Measurements from ENCODE around the gene UTP20. TPM values are rescaled to one million over a fixed set of nuclear protein-coding genes. Genes with fewer than 3 reads are reported as not detected.

Gene UTP20
- total and polyA plus RNA-seq, 2 donors (not counting 1 experiment from before 2014, with no cell fraction given): 3.0 to 19.7 TPM

DNA sequence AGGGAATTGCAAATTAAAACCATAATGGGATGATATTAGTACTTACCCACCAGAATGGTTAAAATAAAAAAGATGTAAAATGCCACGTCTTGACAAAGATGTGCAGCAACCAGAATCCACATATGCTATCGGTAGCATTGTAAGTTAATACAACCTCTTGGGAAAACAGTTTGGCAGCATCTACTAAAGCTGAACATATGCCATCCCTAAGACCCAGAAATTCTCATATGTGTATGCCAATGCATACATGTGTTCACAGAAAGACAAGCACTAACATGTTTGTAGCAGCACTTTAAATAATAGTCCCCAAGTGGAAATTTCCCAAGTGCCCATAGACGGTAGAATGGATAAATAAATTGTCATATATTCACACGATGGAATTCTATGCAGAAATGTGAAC is 41.6 kb upstream of the UTP20 start:
- no peak for TF ChIP-seq EZH2 (IDR thresholded peaks at IDR 0.05; ENCODE audit: borderline replicate concordance, insufficient read depth, low read depth, low read length, poor library complexity, severe bottlenecking)
- TF ChIP-seq, protein P1, sequence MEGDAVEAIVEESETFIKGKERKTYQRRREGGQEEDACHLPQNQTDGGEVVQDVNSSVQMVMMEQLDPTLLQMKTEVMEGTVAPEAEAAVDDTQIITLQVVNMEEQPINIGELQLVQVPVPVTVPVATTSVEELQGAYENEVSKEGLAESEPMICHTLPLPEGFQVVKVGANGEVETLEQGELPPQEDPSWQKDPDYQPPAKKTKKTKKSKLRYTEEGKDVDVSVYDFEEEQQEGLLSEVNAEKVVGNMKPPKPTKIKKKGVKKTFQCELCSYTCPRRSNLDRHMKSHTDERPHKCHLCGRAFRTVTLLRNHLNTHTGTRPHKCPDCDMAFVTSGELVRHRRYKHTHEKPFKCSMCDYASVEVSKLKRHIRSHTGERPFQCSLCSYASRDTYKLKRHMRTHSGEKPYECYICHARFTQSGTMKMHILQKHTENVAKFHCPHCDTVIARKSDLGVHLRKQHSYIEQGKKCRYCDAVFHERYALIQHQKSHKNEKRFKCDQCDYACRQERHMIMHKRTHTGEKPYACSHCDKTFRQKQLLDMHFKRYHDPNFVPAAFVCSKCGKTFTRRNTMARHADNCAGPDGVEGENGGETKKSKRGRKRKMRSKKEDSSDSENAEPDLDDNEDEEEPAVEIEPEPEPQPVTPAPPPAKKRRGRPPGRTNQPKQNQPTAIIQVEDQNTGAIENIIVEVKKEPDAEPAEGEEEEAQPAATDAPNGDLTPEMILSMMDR (IDR thresholded peaks at IDR 0.05): no peak
- ATAC-seq (ENCODE audit: low read depth) (no peak), DNase-seq (no peak)
- Histone ChIP-seq H3K9me3 (ENCODE audit: control extremely low read depth in 1 of 3, control insufficient read depth in 2 of 3, insufficient read depth in 1 of 3, low read length in 2 of 3) (peaks cover 0 to 15% (median 13%) of the 10 kb centered on the region in 3 donors), H3K79me2 (ENCODE audit: control insufficient read depth, insufficient read depth, low read length) (no peaks in the 10 kb centered on the region), H3K27me3 (replicated peaks in 1 of 4; ENCODE audit: control extremely low read depth in 1 of 4, control insufficient read depth in 3 of 4, insufficient read depth in 4 of 4, low read length in 3 of 4) (peaks cover 0 to 3% (median under 1%) of the 10 kb centered on the region in 4 experiments), H3K27ac (ENCODE audit: low read length in 2 of 2) (no peak overlapping the region), H3K36me3 (replicated peaks in 1 of 2; ENCODE audit: control extremely low read depth in 1 of 2, control insufficient read depth in 1 of 2, extremely low read depth in 1 of 2, insufficient read depth in 2 of 2, low read length in 1 of 2) (no peaks in the 10 kb centered on the region), H2AFZ (ENCODE audit: insufficient read depth, low read depth, low read length, poor library complexity, severe bottlenecking) (no peak overlapping the region), H3K4me3 (ENCODE audit: control extremely low read depth in 1 of 5, extremely low read depth in 1 of 5, insufficient read depth in 1 of 5, low read depth in 2 of 5, low read length in 4 of 5) (no peak overlapping the region), H3K9ac (ENCODE audit: low read length) (no peak overlapping the region), H3K4me1 (ENCODE audit: control insufficient read depth in 2 of 2, insufficient read depth in 2 of 2, low read length in 2 of 2) (no peaks in the 10 kb centered on the region), H3K4me2 (replicated peaks; ENCODE audit: low read depth, low read length, poor library complexity, severe bottlenecking) (no peak overlapping the region), H4K20me1 (ENCODE audit: control insufficient read depth, insufficient read depth, low read length, poor library complexity, severe bottlenecking) (no peaks in the 10 kb centered on the region)
- H3K27me3 Mint-ChIP-seq: peaks cover 8% of the 10 kb centered on the region
- POLR2A ChIA-PET: no interaction called here
- CTCF ChIA-PET: no interaction called here
- no peaks in the 10 kb centered on the region for H3K9me3 Mint-ChIP-seq (ENCODE audit: insufficient read depth)
- no peak overlapping the region for H3K27ac Mint-ChIP-seq
- H3K4me1 Mint-ChIP-seq: no peaks in the 10 kb centered on the region
- intact Hi-C loops (cut with micrococcal nuclease): no loop called here
- no peak overlapping the region for H3K4me3 Mint-ChIP-seq
- WGBS (ENCODE audit: insufficient coverage): 100% methylated on average over 1 of the region's 4 CpGs

DNA sequence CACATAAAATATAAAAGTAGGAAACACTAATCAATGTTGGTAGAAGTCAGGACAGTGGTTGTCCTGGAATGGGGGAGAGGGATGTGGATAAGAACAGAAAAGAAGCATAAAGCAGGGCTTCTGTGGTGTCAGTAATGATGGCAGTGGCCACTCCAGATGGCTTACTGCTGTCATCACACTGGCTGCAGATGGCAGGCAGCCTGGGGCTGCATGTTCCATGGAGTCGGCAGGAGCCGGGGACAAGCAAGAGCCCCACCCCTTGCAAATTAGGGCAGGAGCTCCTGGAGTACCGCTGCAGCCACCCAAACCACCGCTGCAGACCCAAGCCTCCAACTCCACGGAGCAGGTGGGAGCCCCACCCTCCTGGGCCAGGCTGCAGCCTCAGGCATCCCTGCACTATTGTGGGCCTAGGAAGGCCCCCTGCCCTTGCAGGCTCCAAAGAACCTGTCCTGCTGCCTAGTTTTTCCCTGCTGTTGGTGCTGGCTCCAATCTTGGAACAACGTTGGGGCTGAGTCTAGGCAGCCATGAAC is 41.0 kb upstream of the UTP20 start:
- peaks cover 0 to 3% (median 0%) of the 10 kb centered on the region in 4 experiments for H3K27me3 ChIP-seq (replicated peaks in 1 of 4; ENCODE audit: control extremely low read depth in 1 of 4, control insufficient read depth in 3 of 4, insufficient read depth in 4 of 4, low read length in 3 of 4)
- CTCF ChIA-PET: no interaction called here
- no peaks in the 10 kb centered on the region for H4K20me1 ChIP-seq (ENCODE audit: control insufficient read depth, insufficient read depth, low read length, poor library complexity, severe bottlenecking)
- Mint-ChIP-seq H3K27me3 (peaks cover 8% of the 10 kb centered on the region), H3K9me3 (ENCODE audit: insufficient read depth) (no peaks in the 10 kb centered on the region), H3K27ac (no peak overlapping the region), H3K4me1 (no peaks in the 10 kb centered on the region), H3K4me3 (no peak overlapping the region)
- DNase-seq (no peak), ATAC-seq (ENCODE audit: low read depth) (no peak)
- H3K79me2 ChIP-seq (ENCODE audit: control insufficient read depth, insufficient read depth, low read length): no peaks in the 10 kb centered on the region
- no peaks in the 10 kb centered on the region for H3K4me1 ChIP-seq (ENCODE audit: control insufficient read depth in 2 of 2, insufficient read depth in 2 of 2, low read length in 2 of 2)
- no peak overlapping the region for H3K27ac ChIP-seq (ENCODE audit: low read length in 2 of 2)
- intact Hi-C loops (cut with micrococcal nuclease): no loop called here
- no peak overlapping the region for H3K9ac ChIP-seq (ENCODE audit: low read length)
- no peak overlapping the region for H2AFZ ChIP-seq (ENCODE audit: insufficient read depth, low read depth, low read length, poor library complexity, severe bottlenecking)
- POLR2A ChIA-PET: no interaction called here
- TF ChIP-seq EZH2 (IDR thresholded peaks at IDR 0.05; ENCODE audit: borderline replicate concordance, insufficient read depth, low read depth, low read length, poor library complexity, severe bottlenecking): no peak
- TF ChIP-seq, protein P1 (IDR thresholded peaks at IDR 0.05): no peak
- H3K9me3 ChIP-seq (ENCODE audit: control extremely low read depth in 1 of 3, control insufficient read depth in 2 of 3, insufficient read depth in 1 of 3, low read length in 2 of 3): peaks cover 0 to 15% (median 13%) of the 10 kb centered on the region in 3 donors
- no peak overlapping the region for H3K4me3 ChIP-seq (ENCODE audit: control extremely low read depth in 1 of 5, extremely low read depth in 1 of 5, insufficient read depth in 1 of 5, low read depth in 2 of 5, low read length in 4 of 5)
- 78% methylated on average over 6 of the region's 6 CpGs for WGBS (ENCODE audit: insufficient coverage)
- H3K36me3 ChIP-seq (replicated peaks in 1 of 2; ENCODE audit: control extremely low read depth in 1 of 2, control insufficient read depth in 1 of 2, extremely low read depth in 1 of 2, insufficient read depth in 2 of 2, low read length in 1 of 2): no peaks in the 10 kb centered on the region
- H3K4me2 ChIP-seq (replicated peaks; ENCODE audit: low read depth, low read length, poor library complexity, severe bottlenecking): no peak overlapping the region
